ENCODE measurements around the gene IVL. TPM values are rescaled to one million over a fixed set of nuclear protein-coding genes. Genes with fewer than 3 reads are reported as not detected.

IVL gene
- polyA plus RNA-seq, 1 donor from 2014 or later, result not detected

GRCh38 chr1:152906023-152906565, 2.3 kb upstream of the IVL start:
- Histone ChIP-seq H3K36me3 (ENCODE audit: insufficient read depth, low read length) (no peaks in the 10 kb centered on the region), H2AFZ (ENCODE audit: low read depth, low read length) (no peak overlapping the region), H3F3A (ENCODE audit: insufficient read depth, low read length, poor library complexity, severe bottlenecking) (no peaks in the 10 kb centered on the region), H3K9ac (ENCODE audit: low read length) (no peak overlapping the region), H4K20me1 (ENCODE audit: insufficient read depth) (no peaks in the 10 kb centered on the region), H3K27me3 (ENCODE audit: insufficient read depth, low read depth, low read length) (no peaks in the 10 kb centered on the region), H3K79me2 (replicated peaks; ENCODE audit: insufficient read depth, low read length) (no peaks in the 10 kb centered on the region), H3K9me3 (ENCODE audit: low read length) (no peaks in the 10 kb centered on the region), H3K27ac (ENCODE audit: low read length) (no peak overlapping the region), H3K4me3 (ENCODE audit: low read length) (no peak overlapping the region), H3K9me2 (ENCODE audit: insufficient read depth, low read length) (no peaks in the 10 kb centered on the region), H3K4me2 (ENCODE audit: low read length) (no peak overlapping the region)
- TF ChIP-seq POLR2AphosphoS5 (IDR thresholded peaks at IDR 0.05) (no peak), CTCF (IDR thresholded peaks at IDR 0.05; ENCODE audit: poor library complexity, severe bottlenecking) (no peak), RAD21 (conservative IDR thresholded peaks at IDR 0.05) (no peak), EP300 (conservative IDR thresholded peaks at IDR 0.05; ENCODE audit: poor library complexity, severe bottlenecking) (no peak), SMC3 (conservative IDR thresholded peaks at IDR 0.05; ENCODE audit: poor library complexity) (no peak), EZH2 (IDR thresholded peaks at IDR 0.05; ENCODE audit: borderline replicate concordance, insufficient read depth, low read length, poor library complexity, severe bottlenecking) (no peak), TAF1 (IDR thresholded peaks at IDR 0.05; ENCODE audit: low read depth) (no peak), REST (IDR thresholded peaks at IDR 0.05; ENCODE audit: borderline replicate concordance) (no peak), MXI1 (conservative IDR thresholded peaks at IDR 0.05; ENCODE audit: poor library complexity, severe bottlenecking) (no peak)

- Histone ChIP-seq H3K9me3 (ENCODE audit: low read length) (no peaks in the 10 kb centered on the region), H3F3A (ENCODE audit: insufficient read depth, low read length, poor library complexity, severe bottlenecking) (no peaks in the 10 kb centered on the region), H2AFZ (ENCODE audit: low read depth, low read length) (no peak overlapping the region), H4K20me1 (ENCODE audit: insufficient read depth) (no peaks in the 10 kb centered on the region), H3K36me3 (ENCODE audit: insufficient read depth, low read length) (no peaks in the 10 kb centered on the region), H3K9ac (ENCODE audit: low read length) (no peak overlapping the region), H3K4me3 (ENCODE audit: low read length) (no peak overlapping the region), H3K4me2 (ENCODE audit: low read length) (no peak overlapping the region), H3K27ac (ENCODE audit: low read length) (no peak overlapping the region), H3K79me2 (replicated peaks; ENCODE audit: insufficient read depth, low read length) (no peaks in the 10 kb centered on the region), H3K9me2 (ENCODE audit: insufficient read depth, low read length) (no peaks in the 10 kb centered on the region), H3K27me3 (ENCODE audit: insufficient read depth, low read depth, low read length) (no peaks in the 10 kb centered on the region)
- TF ChIP-seq SMC3 (conservative IDR thresholded peaks at IDR 0.05; ENCODE audit: poor library complexity), result no peak
- no peak for TF ChIP-seq REST (IDR thresholded peaks at IDR 0.05; ENCODE audit: borderline replicate concordance)
- no peak for TF ChIP-seq POLR2AphosphoS5 (IDR thresholded peaks at IDR 0.05)
- TF ChIP-seq RAD21 (conservative IDR thresholded peaks at IDR 0.05), result no peak
- TF ChIP-seq EP300 (conservative IDR thresholded peaks at IDR 0.05; ENCODE audit: poor library complexity, severe bottlenecking), result no peak
- no peak for TF ChIP-seq CTCF (IDR thresholded peaks at IDR 0.05; ENCODE audit: poor library complexity, severe bottlenecking)
- no peak for TF ChIP-seq MXI1 (conservative IDR thresholded peaks at IDR 0.05; ENCODE audit: poor library complexity, severe bottlenecking)
- no peak for TF ChIP-seq TAF1 (IDR thresholded peaks at IDR 0.05; ENCODE audit: low read depth)
- no peak for TF ChIP-seq EZH2 (IDR thresholded peaks at IDR 0.05; ENCODE audit: borderline replicate concordance, insufficient read depth, low read length, poor library complexity, severe bottlenecking)
These were observed 860 bp downstream of the IVL start for GRCh38 chr1:152909206-152909605.

Data from neural cell (in vitro differentiated cells).